MM.1S (cell line): ENCODE results near the gene TERT.

Experiments used
- EZH2phosphoT487 ChIP-seq: fragments of 300-600 bp; sonication (generic); IDR thresholded peaks from 2 replicates; pipeline ENCODE4 v1.6.1; 2018; ENCODE audit warnings: antibody characterized with exemption, low read length
- TF ChIP-seq, protein P1 (sequence below): fragments of 300-600 bp; sonication (generic); IDR thresholded peaks from 2 replicates; pipeline ENCODE4 v1.5.1; 2016; ENCODE audit warnings: antibody characterized with exemption, low read length, mixed read lengths

DNA sequence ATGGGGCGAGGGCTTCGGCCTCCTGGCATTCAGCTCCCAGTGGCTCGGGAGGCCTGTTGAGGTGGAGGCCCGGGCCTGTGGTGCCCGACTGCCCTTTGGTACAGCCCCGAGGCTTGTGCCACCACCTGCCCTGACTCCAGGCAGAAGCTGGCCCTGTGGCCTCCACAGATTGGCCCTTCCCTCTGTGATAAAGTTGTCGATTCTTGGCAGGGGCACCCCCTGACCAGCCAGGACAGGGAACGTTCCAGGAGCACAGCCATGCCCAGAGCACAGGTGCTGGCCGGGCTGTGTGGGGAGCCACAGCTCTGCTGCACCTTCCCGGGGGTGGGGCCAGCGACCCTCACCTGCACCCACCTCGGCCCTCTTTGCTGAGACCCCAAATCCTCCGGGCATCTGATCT, 37.0 kb downstream of the TERT start:
- TF ChIP-seq, protein P1, sequence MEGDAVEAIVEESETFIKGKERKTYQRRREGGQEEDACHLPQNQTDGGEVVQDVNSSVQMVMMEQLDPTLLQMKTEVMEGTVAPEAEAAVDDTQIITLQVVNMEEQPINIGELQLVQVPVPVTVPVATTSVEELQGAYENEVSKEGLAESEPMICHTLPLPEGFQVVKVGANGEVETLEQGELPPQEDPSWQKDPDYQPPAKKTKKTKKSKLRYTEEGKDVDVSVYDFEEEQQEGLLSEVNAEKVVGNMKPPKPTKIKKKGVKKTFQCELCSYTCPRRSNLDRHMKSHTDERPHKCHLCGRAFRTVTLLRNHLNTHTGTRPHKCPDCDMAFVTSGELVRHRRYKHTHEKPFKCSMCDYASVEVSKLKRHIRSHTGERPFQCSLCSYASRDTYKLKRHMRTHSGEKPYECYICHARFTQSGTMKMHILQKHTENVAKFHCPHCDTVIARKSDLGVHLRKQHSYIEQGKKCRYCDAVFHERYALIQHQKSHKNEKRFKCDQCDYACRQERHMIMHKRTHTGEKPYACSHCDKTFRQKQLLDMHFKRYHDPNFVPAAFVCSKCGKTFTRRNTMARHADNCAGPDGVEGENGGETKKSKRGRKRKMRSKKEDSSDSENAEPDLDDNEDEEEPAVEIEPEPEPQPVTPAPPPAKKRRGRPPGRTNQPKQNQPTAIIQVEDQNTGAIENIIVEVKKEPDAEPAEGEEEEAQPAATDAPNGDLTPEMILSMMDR = no peak
- no peak for TF ChIP-seq EZH2phosphoT487
